H1 (cell line): Measurements from ENCODE around the gene AOAH. TPM values are rescaled to one million over a fixed set of nuclear protein-coding genes. Genes with fewer than 3 reads are reported as not detected.
A peak's percentile ranks its signal among the peaks of the same experiment; 100 is the strongest.

ENCODE experiments used
- CTCF ChIA-PET: fragments of 300-600 bp; sonication (Branson Sonifier 250); formaldehyde crosslinking; loops from one replicate; lab custom pipeline; 2021; ENCODE audit not compliant: partially characterized antibody; lab: Charles Lee
- POLR2A ChIA-PET: fragments of 300-600 bp; sonication (Branson Sonifier 250); formaldehyde crosslinking; loops from one replicate; lab custom pipeline; 2021; ENCODE audit warnings: inconsistent platforms; ENCODE audit not compliant: partially characterized antibody; lab: Charles Lee
- DNase-seq, 2 experiments: peaks; one replicate each; pipeline versions ENCODE4 v3.0.0 to v3.0.0-alpha.2; 2010 to 2022; ENCODE audit warnings: low spot score in 2 of 2, low read depth in 1 of 2, mixed read lengths in 1 of 2
- FAIRE-seq: peaks from 2 replicates; lab custom pipeline; 2011; peaks lifted over from hg19 to GRCh38; lab: Jason Lieb, UNC
- H2AFZ ChIP-seq: 2 replicates; pipeline ENCODE4 v1.8.1; 2012; ENCODE audit warnings: low read length, inconsistent platforms
- H2AK5ac ChIP-seq: 2 replicates; pipeline ENCODE4 v1.6.1; 2013; ENCODE audit warnings: low read depth, low read length
- H2BK120ac ChIP-seq: replicated peaks from 2 replicates; pipeline ENCODE3; 2013; ENCODE audit warnings: low read depth, low read length, inconsistent platforms
- H2BK12ac ChIP-seq: 2 replicates; pipeline ENCODE4 v1.6.1; 2013; ENCODE audit warnings: low read depth, low read length
- H2BK15ac ChIP-seq: 2 replicates; pipeline ENCODE4 v1.6.1; 2013; ENCODE audit warnings: low read length
- H2BK20ac ChIP-seq: 2 replicates; pipeline ENCODE4 v1.6.1; 2013; ENCODE audit warnings: low read length
- H2BK5ac ChIP-seq: 2 replicates; pipeline ENCODE4 v1.6.1; 2013; ENCODE audit warnings: low read depth, low read length
- H3K14ac ChIP-seq: 2 replicates; pipeline ENCODE4 v1.6.1; 2013; ENCODE audit warnings: inconsistent platforms; ENCODE audit not compliant: insufficient read length
- H3K18ac ChIP-seq: 2 replicates; pipeline ENCODE4 v1.6.1; 2013; ENCODE audit warnings: low read length; ENCODE audit errors: extremely low read depth
- H3K23ac ChIP-seq: 2 replicates; pipeline ENCODE4 v1.6.1; 2013; ENCODE audit warnings: inconsistent platforms; ENCODE audit not compliant: insufficient read length
- H3K23me2 ChIP-seq: 2 replicates; pipeline ENCODE4 v1.6.1; 2013; ENCODE audit warnings: low read depth, low read length
- H3K27ac ChIP-seq: 2 replicates; pipeline ENCODE4 v1.6.1; 2011; ENCODE audit warnings: low read depth, low read length, inconsistent platforms
- H3K27me3 ChIP-seq, 4 experiments: replicated peaks in 1 of 4; 1 replicate in 1 of 4; 2 replicates in 3 of 4; pipeline versions ENCODE4 v1.6.1 to v1.8.1; 2011 to 2013; ENCODE audit warnings: low read length in 3 of 4, mild to moderate bottlenecking in 3 of 4, inconsistent platforms in 2 of 4, mixed read lengths in 2 of 4, moderate library complexity in 1 of 4; ENCODE audit not compliant: control insufficient read depth in 3 of 4, insufficient read depth in 3 of 4; ENCODE audit errors: extremely low read depth in 1 of 4
- H3K36me3 ChIP-seq, 4 experiments: 2 replicates each; pipeline versions ENCODE4 v1.6.1 to v1.8.1; 2011 to 2013; ENCODE audit warnings: mild to moderate bottlenecking in 4 of 4, low read length in 3 of 4, moderate library complexity in 2 of 4, control low read depth in 1 of 4, inconsistent platforms in 1 of 4; ENCODE audit not compliant: insufficient read depth in 4 of 4, control insufficient read depth in 2 of 4
- H3K4ac ChIP-seq: replicated peaks from 2 replicates; pipeline ENCODE3; 2013; ENCODE audit warnings: low read length, low read depth, mixed read lengths, inconsistent platforms; ENCODE audit not compliant: insufficient read length
- H3K4me1 ChIP-seq, 4 experiments: replicated peaks in 1 of 4; 1 replicate in 1 of 4; 2 replicates in 3 of 4; pipeline versions ENCODE4 v1.6.1 to v1.8.1; 2011 to 2013; ENCODE audit warnings: low read length in 3 of 4, inconsistent platforms in 2 of 4, mixed read lengths in 1 of 4; ENCODE audit not compliant: insufficient read depth in 4 of 4, control insufficient read depth in 3 of 4
- H3K4me2 ChIP-seq, 2 experiments: 2 replicates each; pipeline versions ENCODE4 v1.6.1 to v1.8.1; 2011 to 2013; ENCODE audit warnings: low read depth in 2 of 2, low read length in 2 of 2, control low read depth in 1 of 2, inconsistent platforms in 1 of 2, mild to moderate bottlenecking in 1 of 2; ENCODE audit not compliant: insufficient read depth in 1 of 2
- H3K4me3 ChIP-seq, 4 experiments: fragments of 200-600, 300-600 bp in 1 of 4; sonication (generic), shearing (Covaris generic), sonication (Bioruptor Twin) in 1 of 4; 2 replicates each; pipeline versions ENCODE4 v1.5.1 to v1.8.1; 2011 to 2016; ENCODE audit warnings: low read length in 4 of 4, low read depth in 3 of 4, control low read depth in 2 of 4, inconsistent platforms in 2 of 4, mild to moderate bottlenecking in 2 of 4, mixed read lengths in 1 of 4, moderate library complexity in 1 of 4; ENCODE audit not compliant: insufficient read depth in 2 of 4; ENCODE audit errors: extremely low read depth in 1 of 4
- H3K56ac ChIP-seq: replicated peaks from 2 replicates; pipeline ENCODE3; 2013; ENCODE audit warnings: low read depth, mild to moderate bottlenecking, mixed read lengths, low read length, inconsistent platforms; ENCODE audit not compliant: insufficient read length
- H3K79me1 ChIP-seq: 2 replicates; pipeline ENCODE4 v1.6.1; 2013; ENCODE audit warnings: low read depth, low read length, control low read depth
- H3K79me2 ChIP-seq, 2 experiments: 2 replicates each; pipeline versions ENCODE4 v1.6.1 to v1.8.1; 2012 to 2013; ENCODE audit warnings: low read length in 2 of 2, mild to moderate bottlenecking in 2 of 2, inconsistent platforms in 1 of 2; ENCODE audit not compliant: insufficient read depth in 2 of 2, control insufficient read depth in 1 of 2
- H3K9ac ChIP-seq, 4 experiments: replicated peaks in 1 of 4; 1 replicate in 1 of 4; 2 replicates in 3 of 4; pipeline versions ENCODE4 v1.6.1 to v1.8.1; 2011 to 2013; ENCODE audit warnings: low read depth in 3 of 4, low read length in 3 of 4, control low read depth in 2 of 4, mild to moderate bottlenecking in 2 of 4, moderate library complexity in 2 of 4, inconsistent platforms in 1 of 4; ENCODE audit errors: extremely low read depth in 1 of 4
- H3K9me3 ChIP-seq, 2 experiments: 2 replicates each; pipeline versions ENCODE4 v1.6.1 to v1.8.1; 2012 to 2013; ENCODE audit warnings: mild to moderate bottlenecking in 2 of 2, moderate library complexity in 2 of 2, control low read depth in 1 of 2, inconsistent platforms in 1 of 2, low read depth in 1 of 2, low read length in 1 of 2, mixed read lengths in 1 of 2; ENCODE audit not compliant: insufficient read depth in 2 of 2
- H4K20me1 ChIP-seq, 2 experiments: replicated peaks in 1 of 2; 2 replicates each; pipeline versions ENCODE3 to v1.8.1; 2011 to 2013; ENCODE audit warnings: inconsistent platforms in 2 of 2, low read length in 2 of 2, mild to moderate bottlenecking in 1 of 2; ENCODE audit not compliant: insufficient read depth in 2 of 2, control insufficient read depth in 1 of 2
- H4K5ac ChIP-seq: 2 replicates; pipeline ENCODE4 v1.6.1; 2013; ENCODE audit warnings: low read length, low read depth, mixed read lengths, inconsistent platforms; ENCODE audit not compliant: insufficient read length
- H4K8ac ChIP-seq: 2 replicates; pipeline ENCODE4 v1.8.0; 2013; ENCODE audit warnings: mild to moderate bottlenecking, moderate library complexity, low read length, inconsistent platforms; ENCODE audit not compliant: insufficient read depth; ENCODE audit errors: extremely low read depth
- H4K91ac ChIP-seq: replicated peaks from 2 replicates; pipeline ENCODE3; 2013; ENCODE audit warnings: low read length, mixed read lengths, inconsistent platforms; ENCODE audit not compliant: insufficient read length
- ATF2 ChIP-seq: IDR thresholded peaks from 2 replicates; pipeline ENCODE4 v1.6.1; 2012; ENCODE audit warnings: low read length, inconsistent platforms
- EP300 ChIP-seq, 2 experiments: IDR thresholded peaks; 1 replicate in 1 of 2; 2 replicates in 1 of 2; pipeline ENCODE4 v1.6.1; 2011 to 2012; ENCODE audit warnings: low read depth in 2 of 2, low read length in 2 of 2, mild to moderate bottlenecking in 2 of 2, borderline replicate concordance in 1 of 2, inconsistent platforms in 1 of 2, moderate library complexity in 1 of 2
- KDM1A ChIP-seq: fragments of 200-600, 300-600 bp; sonication (generic); IDR thresholded peaks from 2 replicates; pipeline ENCODE4 v1.7.1; 2016; ENCODE audit warnings: mild to moderate bottlenecking, low read length, borderline replicate concordance
- KDM4A ChIP-seq: IDR thresholded peaks from one replicate; pipeline ENCODE4 v1.7.1; 2012; ENCODE audit warnings: low read depth, mild to moderate bottlenecking, moderate library complexity, low read length, inconsistent platforms; ENCODE audit not compliant: severe bottlenecking
- KDM5A ChIP-seq: fragments of 200-600 bp; IDR thresholded peaks from 2 replicates; pipeline ENCODE4 v1.7.1; 2012; ENCODE audit warnings: mild to moderate bottlenecking, low read length, inconsistent platforms, mixed read lengths
- NANOG ChIP-seq: IDR thresholded peaks from 2 replicates; pipeline ENCODE4 v1.6.1; 2011; ENCODE audit warnings: low read length, low read depth, mild to moderate bottlenecking, inconsistent platforms; ENCODE audit not compliant: insufficient read depth, poor library complexity, severe bottlenecking
- POLR2AphosphoS5 ChIP-seq: IDR thresholded peaks from 2 replicates; pipeline ENCODE4 v1.6.1; 2011; ENCODE audit warnings: low read depth, low read length
- RAD21 ChIP-seq, 2 experiments: IDR thresholded peaks in 1 of 2; conservative IDR thresholded peaks in 1 of 2; 2 replicates each; pipeline ENCODE4 v1.6.1; 2011; ENCODE audit warnings: low read depth in 2 of 2, low read length in 2 of 2, improper control_type of control experiment in 1 of 2, inconsistent platforms in 1 of 2, mild to moderate bottlenecking in 1 of 2, moderate library complexity in 1 of 2
- SAP30 ChIP-seq: fragments of 300-600 bp; sonication (generic); IDR thresholded peaks from 2 replicates; pipeline ENCODE4 v1.7.1; 2012; ENCODE audit warnings: low read length, moderate library complexity, mild to moderate bottlenecking, inconsistent platforms; ENCODE audit not compliant: insufficient read depth, insufficient replicate concordance
- SP4 ChIP-seq: IDR thresholded peaks from 2 replicates; pipeline ENCODE4 v1.6.1; 2012; ENCODE audit warnings: low read length, inconsistent platforms
- ZNF274 ChIP-seq: IDR thresholded peaks from 2 replicates; pipeline ENCODE4 v1.7.0; 2012; ENCODE audit warnings: low read length, borderline replicate concordance; ENCODE audit errors: extremely low read depth
- WGBS, 2 experiments: shearing (Covaris generic) in 1 of 2; methylation state at CpG; one replicate each; pipeline versions ENCODE4 v1.1.6 to v1.1.7; 2013 to 2015; ENCODE audit warnings: low lambda C conversion rate in 2 of 2, mixed read lengths in 2 of 2, inconsistent platforms in 1 of 2, low coverage in 1 of 2, missing lambda C conversion rate in 1 of 2; ENCODE audit not compliant: insufficient replicate concordance in 2 of 2, insufficient coverage in 1 of 2, insufficient read length in 1 of 2; ENCODE audit errors: extremely low coverage in 1 of 2, missing lambda C conversion rate in 1 of 2; 5-methylcytosine and 5-hydroxymethylcytosine counted together
- polyA plus RNA-seq, 7 experiments: library from polyadenylated mRNA; depleted of rRNA in 3 of 7; stranded (reverse) in 5 of 7; unstranded in 2 of 7; fragments of >200 nt in 5 of 7; fragments of 200-250 nt in 2 of 7; gene quantifications; 1 replicate in 5 of 7; 2 replicates in 1 of 7; 4 replicates in 1 of 7; pipeline versions ENCODE4 v1.2.1 to v1.2.3, GENCODE V29; 2011 to 2013; ENCODE audit warnings: missing spikeins in 2 of 7, mixed read lengths in 2 of 7
- total RNA-seq: library from RNA; stranded (reverse); fragmentation: NEBNext Ultra II Directional; extraction: Animal tissue kit (Norgen Biotek cat#: 25700); gene quantifications from 2 replicates; pipeline ENCODE4 v1.2.1, GENCODE V29; 2021

Gene AOAH
- total and polyA plus RNA-seq, 2 of the 8 experiments (the other 6 are each of a cell fraction or from before 2014, with no cell fraction given), result 0.08 TPM; not detected in 1

- no peak overlapping the region for H3K4ac ChIP-seq
- ChIA-PET CTCF (interaction anchor here (0.9 kb wide), 1 partner anchor 91 kb away, joined by 3 read pairs; no protein-coding TSS in a partner anchor), POLR2A (no interaction called here)
- 88% methylated on average over 2 of the region's 2 CpGs; no CpG with 5 or more reads in 1 of the 2 experiments for WGBS, 2 experiments
- no peak overlapping the region for H2BK120ac ChIP-seq
- no peak overlapping the region for H3K4me2 ChIP-seq
- H4K20me1 ChIP-seq, result no peaks in the 10 kb centered on the region
- no peaks in the 10 kb centered on the region for H3K27me3 ChIP-seq
- H3K27ac ChIP-seq, result no peak overlapping the region
- no peak overlapping the region for H2BK12ac ChIP-seq
- no peak overlapping the region for H4K5ac ChIP-seq
- no peak overlapping the region for H3K14ac ChIP-seq
- H3K18ac ChIP-seq, result no peak overlapping the region
- no peak overlapping the region for H2BK5ac ChIP-seq
- no peak overlapping the region for H3K23ac ChIP-seq
- no peaks in the 10 kb centered on the region for H3K36me3 ChIP-seq
- H2AFZ ChIP-seq, result no peak overlapping the region
- no peak overlapping the region for H3K56ac ChIP-seq
- peak overlapping the region; percentile 38; the same call in 1 of the 2 replicates for H2BK20ac ChIP-seq
- no peak overlapping the region for H2BK15ac ChIP-seq
- H3K4me1 ChIP-seq, result peaks cover 0 to 19% (median 2%) of the 10 kb centered on the region in 4 experiments; a peak in 3 of 7 replicates
- no peak for FAIRE-seq
- no peaks in the 10 kb centered on the region for H3K23me2 ChIP-seq
- H3K79me1 ChIP-seq, result no peaks in the 10 kb centered on the region
- no peak overlapping the region for H3K9ac ChIP-seq
- no peak for DNase-seq
- no peak overlapping the region for H4K91ac ChIP-seq
- no peak overlapping the region for H2AK5ac ChIP-seq
- no peak overlapping the region for H4K8ac ChIP-seq
- no peaks in the 10 kb centered on the region for H3K79me2 ChIP-seq
- H3K4me3 ChIP-seq, result no peak overlapping the region
- H3K9me3 ChIP-seq, result peaks cover 0 to 7% of the 10 kb centered on the region in 2 experiments; a peak in 1 of 4 replicates
- TF ChIP-seq KDM1A (no peak), KDM4A (no peak), NANOG (no peak), POLR2AphosphoS5 (no peak), KDM5A (no peak), EP300 (IDR thresholded peaks at IDR 0.05; ENCODE audit: borderline replicate concordance in 1 of 2, low read depth in 2 of 2, low read length in 2 of 2) (no peak), RAD21 (IDR thresholded peaks at IDR 0.05 in 1 of 2, conservative IDR thresholded peaks at IDR 0.05 in 1 of 2; ENCODE audit: low read depth in 2 of 2, low read length in 2 of 2) (no peak), SAP30 (no peak), ATF2 (no peak), ZNF274 (no peak), SP4 (no peak)
Observed at GRCh38 chr7:36564489-36564888, 159.8 kb downstream of the AOAH start.
